Measurements from ENCODE around the gene ERN1.
"Not testable (repeated sequence)": the region's sequence is repeated elsewhere in the genome, so short reads cannot be mapped to it uniquely, and the experiment has no call there.

ERN1 gene

GRCh38 chr17:64129765-64130558 lies at the start of gene ERN1:
TSS of gene ERN1 (minus strand) at chr17:64130144. CDS start at chr17:64130029, 115 bp downstream.
- peak; percentile 78 for DNase-seq

- DNase-seq: not testable (repeated sequence)
Observed at GRCh38 chr17:64179024-64179423, 49.1 kb upstream of the ERN1 start.

- no peak for DNase-seq
Observed at GRCh38 chr17:64178011-64178825, 48.3 kb upstream of the ERN1 start.

- DNase-seq: no peak
Observed at GRCh38 chr17:64177311-64178010, 47.5 kb upstream of the ERN1 start.

- no peak for DNase-seq
Observed at GRCh38 chr17:64176556-64176955, 46.6 kb upstream of the ERN1 start.

GRCh38 chr17:64174686-64175456 lies 44.9 kb upstream of the ERN1 start:
- peak; percentile 99 for DNase-seq

GRCh38 chr17:64173646-64174045 lies 43.7 kb upstream of the ERN1 start:
- DNase-seq: peak; percentile 28

GRCh38 chr17:64172510-64172909 lies 42.6 kb upstream of the ERN1 start:
- no peak for DNase-seq

- DNase-seq: no peak
Observed at GRCh38 chr17:64171041-64171440, 41.1 kb upstream of the ERN1 start.

GRCh38 chr17:64170286-64170685 lies 40.3 kb upstream of the ERN1 start:
- no peak for DNase-seq

- DNase-seq: not testable (repeated sequence)
Observed at GRCh38 chr17:64167666-64168065, 37.7 kb upstream of the ERN1 start.

GRCh38 chr17:64166876-64167275 lies 36.9 kb upstream of the ERN1 start:
- DNase-seq: no peak

GRCh38 chr17:64165347-64165746 lies 35.4 kb upstream of the ERN1 start:
- no peak for DNase-seq

GRCh38 chr17:64164596-64165285 lies 34.8 kb upstream of the ERN1 start:
- DNase-seq: no peak

- no peak for DNase-seq
Observed at GRCh38 chr17:64163468-64163867, 33.5 kb upstream of the ERN1 start.

GRCh38 chr17:64162554-64162953 lies 32.6 kb upstream of the ERN1 start:
- DNase-seq: no peak

- no peak for DNase-seq
Observed at GRCh38 chr17:64161380-64162176, 31.6 kb upstream of the ERN1 start.

- DNase-seq: no peak
Observed at GRCh38 chr17:64160378-64160777, 30.4 kb upstream of the ERN1 start.

GRCh38 chr17:64158831-64159590 lies 29.1 kb upstream of the ERN1 start:
- no peak for DNase-seq

- no peak for DNase-seq
Observed at GRCh38 chr17:64158406-64158805, 28.5 kb upstream of the ERN1 start.
